CD4-positive, alpha-beta T cell treated with Interleukin-6 for 4 hours (primary cell): Measurements from ENCODE around the gene DLGAP4.

Experiments
- DNase-seq: peaks from one replicate; pipeline ENCODE4 v3.0.0-alpha.2; 2020; ENCODE audit warnings: mixed read lengths

Gene DLGAP4

DNA sequence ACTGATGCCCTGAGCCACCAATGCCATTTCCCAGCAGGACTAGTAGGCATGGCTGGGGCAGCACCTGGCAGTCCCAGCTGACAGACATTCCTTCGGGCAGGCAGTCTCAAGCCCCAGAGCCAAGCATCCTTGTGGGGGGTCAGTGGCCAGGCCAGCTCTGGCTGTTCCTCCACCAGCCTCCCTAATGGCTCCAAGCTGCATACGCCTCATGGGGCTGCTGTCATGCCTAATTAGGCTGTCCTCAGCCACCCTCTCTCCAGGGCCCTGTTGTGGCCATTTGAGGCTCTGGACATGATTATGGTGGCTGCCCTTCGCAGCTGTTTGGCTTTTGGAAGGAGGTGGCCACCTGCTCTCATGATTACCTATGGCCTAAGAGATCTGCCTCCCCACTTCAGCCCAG is 79.4 kb downstream of the DLGAP4 start:
- no peak for DNase-seq

GRCh38 chr20:36386236-36386635 is 80.1 kb downstream of the DLGAP4 start:
- no peak for DNase-seq

DNA sequence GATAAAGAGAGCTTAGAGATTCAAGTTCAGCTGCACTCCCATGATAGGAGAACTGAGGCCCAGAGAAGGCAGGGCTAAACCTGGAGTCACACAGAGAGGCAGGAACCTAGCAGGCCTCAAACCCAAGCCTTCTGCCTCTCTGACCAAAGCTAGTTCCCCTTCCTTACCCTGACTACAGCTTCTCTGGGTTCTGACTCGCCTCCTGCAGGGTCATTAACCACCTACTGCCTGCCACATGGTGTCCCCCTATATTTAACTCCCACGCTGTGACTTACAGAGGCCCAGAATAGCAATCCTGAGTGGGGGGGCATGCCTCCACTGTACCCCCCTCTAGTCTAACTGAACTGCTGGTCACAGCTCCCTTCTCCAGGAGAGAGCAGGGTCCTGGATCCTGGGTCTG is 84.1 kb downstream of the DLGAP4 start:
- DNase-seq, result no peak

- no peak for DNase-seq
Measured at GRCh38 chr20:36390719-36391415, 84.7 kb downstream of the DLGAP4 start.

GRCh38 chr20:36391456-36391855 is 85.3 kb downstream of the DLGAP4 start:
- DNase-seq, result no peak

DNA sequence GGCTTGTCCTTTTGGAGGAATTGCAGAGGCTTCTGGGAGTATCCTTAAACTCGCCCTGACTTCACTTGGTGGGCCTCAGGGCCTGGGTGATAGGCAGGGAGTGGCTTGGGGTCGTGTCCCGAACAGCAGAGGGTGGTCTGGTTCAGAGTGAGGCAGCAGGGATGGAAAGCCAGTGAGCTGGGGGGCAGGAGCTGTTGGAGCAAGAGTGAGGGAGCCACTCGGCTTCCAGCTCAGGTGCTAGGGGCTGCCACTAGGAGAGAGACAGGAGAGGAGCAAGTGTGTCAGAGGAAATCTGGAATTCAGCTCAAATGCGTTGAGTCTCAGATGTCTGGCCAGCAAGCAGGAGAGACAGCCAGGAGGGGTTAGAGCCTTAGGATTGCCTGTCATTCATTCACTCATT is 85.8 kb downstream of the DLGAP4 start:
- no peak for DNase-seq

GRCh38 chr20:36392989-36393388 is 86.8 kb downstream of the DLGAP4 start:
- no peak for DNase-seq

- no peak for DNase-seq
Measured at GRCh38 chr20:36394340-36394965, 88.3 kb downstream of the DLGAP4 start.

GRCh38 chr20:36396340-36396739 is 90.2 kb downstream of the DLGAP4 start:
- DNase-seq, result no peak

GRCh38 chr20:36396847-36397630 is 90.9 kb downstream of the DLGAP4 start:
- DNase-seq, result no peak

DNA sequence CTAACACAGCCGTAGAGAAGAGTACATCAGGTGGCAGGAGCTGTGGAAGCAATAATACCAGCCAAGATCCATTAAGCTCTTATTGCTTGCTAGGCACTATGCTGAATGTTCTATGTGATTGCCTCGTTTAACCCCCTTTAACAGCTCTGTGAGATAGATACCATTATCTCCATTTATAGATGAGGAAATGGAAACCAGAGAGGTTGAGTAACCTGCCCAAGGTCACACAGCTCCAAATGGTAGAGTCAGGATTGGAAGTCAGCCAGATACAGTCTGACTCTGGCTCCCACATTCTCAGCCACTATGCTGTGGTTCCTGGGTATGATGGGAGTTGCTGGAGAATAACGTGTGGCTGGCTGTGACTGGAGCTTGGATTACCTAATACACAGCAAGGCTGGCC is 92.4 kb downstream of the DLGAP4 start:
- no peak for DNase-seq

GRCh38 chr20:36399147-36399968 is 93.2 kb downstream of the DLGAP4 start:
- DNase-seq, result no peak

DNA sequence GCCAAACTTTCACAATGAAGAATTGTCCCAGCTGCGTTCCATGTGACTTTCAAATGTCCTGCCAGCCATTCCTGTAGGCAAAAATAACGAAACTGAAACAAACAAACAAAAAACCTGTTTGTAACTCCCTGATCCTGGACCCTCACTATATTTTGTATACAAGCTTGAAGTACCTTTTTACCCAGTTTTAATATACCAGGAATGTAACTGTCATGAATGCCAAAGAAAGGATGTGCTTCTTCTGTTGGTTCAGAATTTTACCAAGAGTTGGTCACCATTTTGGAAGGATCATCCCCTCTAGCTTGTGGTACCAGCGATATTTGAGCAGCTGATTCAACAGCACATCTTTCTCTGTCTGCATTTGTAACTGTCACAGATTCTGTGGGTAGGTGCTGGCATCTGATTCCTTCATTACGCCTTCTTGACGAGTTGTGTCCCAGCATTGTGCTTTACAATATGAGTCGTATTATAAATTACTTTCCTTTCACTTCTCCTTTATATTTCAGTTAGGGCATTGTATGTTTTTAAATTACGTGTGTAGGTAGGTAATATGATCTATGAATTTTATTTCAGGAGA is 93.9 kb downstream of the DLGAP4 start:
- DNase-seq, result no peak

DNA sequence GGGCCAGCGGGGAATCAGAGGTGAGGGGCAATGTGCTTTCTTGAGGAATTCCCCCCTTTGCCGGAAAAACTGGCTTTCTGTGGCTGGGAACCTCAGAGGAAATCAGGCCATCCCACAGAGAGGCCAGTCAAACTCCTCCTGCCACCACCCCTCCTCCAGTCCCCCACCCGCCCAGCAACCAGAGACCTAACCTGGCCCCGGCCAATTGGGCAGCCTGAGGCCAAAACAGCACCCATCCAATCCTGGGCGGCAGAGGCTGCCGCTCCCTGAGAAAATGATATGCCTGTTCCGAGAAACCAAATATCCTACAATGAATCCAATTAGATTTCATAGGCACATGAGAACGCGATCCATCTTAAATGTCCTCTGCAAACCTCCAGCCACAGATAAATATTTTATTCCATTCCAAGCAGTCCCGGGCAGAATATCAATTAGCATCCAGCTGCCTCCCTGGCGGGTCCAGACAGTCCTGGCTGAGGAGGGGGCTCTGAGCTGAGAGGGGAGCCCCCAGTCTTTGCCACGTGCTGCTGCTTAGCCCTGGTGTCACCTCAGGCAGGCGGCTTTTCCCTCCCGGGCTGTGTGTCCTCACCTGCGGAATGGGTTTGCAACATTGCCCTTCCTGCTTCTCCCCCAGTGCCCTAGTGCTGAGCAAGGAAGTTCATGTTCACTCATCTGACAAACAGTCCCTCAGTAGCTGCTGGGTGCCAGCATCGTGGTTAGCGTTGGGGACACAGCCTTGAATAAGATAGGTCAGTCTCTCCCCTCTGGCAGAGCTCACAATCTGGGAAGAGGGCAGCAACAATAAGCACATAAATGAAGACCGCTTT is 95.0 kb downstream of the DLGAP4 start:
- DNase-seq, result no peak

GRCh38 chr20:36402708-36403107 is 96.6 kb downstream of the DLGAP4 start:
- DNase-seq, result no peak

DNA sequence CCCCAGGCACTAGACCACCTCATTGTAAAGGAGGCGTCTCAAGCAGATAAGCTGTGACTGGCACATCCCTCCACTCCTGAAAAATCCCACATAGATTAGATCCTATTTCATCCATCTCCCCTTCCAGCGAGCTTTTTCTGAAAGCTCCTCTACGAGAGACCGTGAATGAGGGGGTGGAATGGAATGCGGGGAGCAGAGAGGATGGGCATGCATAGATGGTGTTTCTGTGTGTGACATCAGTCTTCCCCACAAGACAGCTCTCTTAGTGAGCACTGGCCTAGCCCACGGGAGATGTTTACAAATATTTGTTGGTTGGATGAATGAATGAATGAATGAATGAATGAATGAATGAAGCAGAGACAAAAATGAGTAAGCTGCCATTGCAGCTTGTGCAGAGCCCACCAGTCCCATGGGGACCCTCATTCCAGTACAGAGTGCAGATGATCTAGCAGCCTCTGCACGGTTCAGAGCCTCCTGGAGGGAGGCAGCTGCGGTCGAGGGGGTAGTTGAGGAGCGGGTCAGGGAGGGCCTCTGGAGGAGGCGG is 98.4 kb downstream of the DLGAP4 start:
- no peak for DNase-seq

GRCh38 chr20:36405255-36405654 is 99.1 kb downstream of the DLGAP4 start:
- DNase-seq, result no peak

DNA sequence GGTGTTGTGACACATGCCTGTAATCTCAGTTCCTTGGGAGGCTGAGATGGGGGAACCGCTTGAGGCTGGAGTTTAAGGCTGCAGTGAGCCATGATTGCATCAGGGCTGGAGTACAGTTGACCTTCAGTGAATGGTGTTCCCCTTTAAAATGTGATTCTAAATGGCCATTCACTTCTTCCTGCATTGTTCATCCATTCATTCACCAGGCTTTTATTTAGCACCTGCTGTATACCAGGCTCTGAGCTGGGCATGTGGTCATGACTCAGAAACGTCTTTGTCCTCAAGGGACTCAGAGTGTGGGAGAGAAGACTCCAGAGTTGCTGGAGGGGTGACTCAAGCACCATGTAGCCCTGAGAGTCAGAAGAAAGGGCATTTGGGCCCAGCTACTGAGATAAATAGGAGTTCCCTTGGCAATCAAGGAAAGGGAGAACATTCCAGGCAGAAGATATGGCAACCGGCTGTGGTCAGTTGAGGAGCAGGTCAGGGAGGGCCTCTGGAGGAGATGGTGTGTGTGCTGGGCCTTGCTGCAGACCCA is 101.1 kb downstream of the DLGAP4 start:
- DNase-seq, result no peak

- DNase-seq, result no peak
Measured at GRCh38 chr20:36408219-36408618, 102.1 kb downstream of the DLGAP4 start.

GRCh38 chr20:36411861-36412454 is 105.8 kb downstream of the DLGAP4 start:
- DNase-seq, result no peak

DNA sequence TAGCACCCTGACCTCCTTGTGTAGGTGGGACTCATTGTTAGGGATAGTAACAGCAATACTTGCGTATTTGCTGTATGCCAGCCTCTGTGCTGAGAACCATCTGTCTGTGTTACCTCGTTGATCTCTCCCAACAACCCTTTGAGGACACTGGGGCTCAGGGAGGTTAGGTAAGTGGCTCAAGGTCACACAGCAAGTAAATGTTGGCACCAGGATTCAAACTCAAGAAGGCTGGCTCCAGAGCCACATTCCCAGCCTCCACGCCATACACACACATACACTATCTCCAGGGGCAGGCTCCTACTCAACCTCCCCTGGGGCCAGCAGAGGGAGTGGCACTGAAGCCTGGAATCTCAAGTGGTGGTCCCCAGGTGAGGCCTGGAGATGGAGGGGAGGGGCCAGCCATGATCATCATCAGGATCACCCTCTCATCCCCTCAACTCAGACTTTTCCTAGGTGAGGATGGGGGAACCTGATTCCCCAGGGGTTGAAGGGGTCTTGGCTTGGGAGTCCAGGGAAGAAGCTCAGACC is 109.4 kb downstream of the DLGAP4 start:
- no peak for DNase-seq
